H1 (cell line): ENCODE data around the gene NAA10. TPM values are rescaled to one million over a fixed set of nuclear protein-coding genes. Genes with fewer than 3 reads are reported as not detected.

Source experiments
- CTCF ChIA-PET: fragments of 300-600 bp; sonication (Branson Sonifier 250); formaldehyde crosslinking; loops from one replicate; lab custom pipeline; 2021; ENCODE audit not compliant: partially characterized antibody; lab: Charles Lee
- POLR2A ChIA-PET: fragments of 300-600 bp; sonication (Branson Sonifier 250); formaldehyde crosslinking; loops from one replicate; lab custom pipeline; 2021; ENCODE audit warnings: inconsistent platforms; ENCODE audit not compliant: partially characterized antibody; lab: Charles Lee
- DNase-seq, 2 experiments: peaks; one replicate each; pipeline versions ENCODE4 v3.0.0 to v3.0.0-alpha.2; 2010 to 2022; ENCODE audit warnings: low spot score in 2 of 2, low read depth in 1 of 2, mixed read lengths in 1 of 2
- FAIRE-seq: peaks from 2 replicates; lab custom pipeline; 2011; peaks lifted over from hg19 to GRCh38; lab: Jason Lieb, UNC
- H2AFZ ChIP-seq: 2 replicates; pipeline ENCODE4 v1.8.1; 2012; ENCODE audit warnings: low read length, inconsistent platforms
- H2AK5ac ChIP-seq: 2 replicates; pipeline ENCODE4 v1.6.1; 2013; ENCODE audit warnings: low read depth, low read length
- H2BK120ac ChIP-seq: replicated peaks from 2 replicates; pipeline ENCODE3; 2013; ENCODE audit warnings: low read depth, low read length, inconsistent platforms
- H2BK12ac ChIP-seq: 2 replicates; pipeline ENCODE4 v1.6.1; 2013; ENCODE audit warnings: low read depth, low read length
- H2BK15ac ChIP-seq: 2 replicates; pipeline ENCODE4 v1.6.1; 2013; ENCODE audit warnings: low read length
- H2BK20ac ChIP-seq: 2 replicates; pipeline ENCODE4 v1.6.1; 2013; ENCODE audit warnings: low read length
- H2BK5ac ChIP-seq: 2 replicates; pipeline ENCODE4 v1.6.1; 2013; ENCODE audit warnings: low read depth, low read length
- H3K14ac ChIP-seq: 2 replicates; pipeline ENCODE4 v1.6.1; 2013; ENCODE audit warnings: inconsistent platforms; ENCODE audit not compliant: insufficient read length
- H3K18ac ChIP-seq: 2 replicates; pipeline ENCODE4 v1.6.1; 2013; ENCODE audit warnings: low read length; ENCODE audit errors: extremely low read depth
- H3K23ac ChIP-seq: 2 replicates; pipeline ENCODE4 v1.6.1; 2013; ENCODE audit warnings: inconsistent platforms; ENCODE audit not compliant: insufficient read length
- H3K23me2 ChIP-seq: 2 replicates; pipeline ENCODE4 v1.6.1; 2013; ENCODE audit warnings: low read depth, low read length
- H3K27ac ChIP-seq: 2 replicates; pipeline ENCODE4 v1.6.1; 2011; ENCODE audit warnings: low read depth, low read length, inconsistent platforms
- H3K27me3 ChIP-seq, 4 experiments: replicated peaks in 1 of 4; 1 replicate in 1 of 4; 2 replicates in 3 of 4; pipeline versions ENCODE4 v1.6.1 to v1.8.1; 2011 to 2013; ENCODE audit warnings: low read length in 3 of 4, mild to moderate bottlenecking in 3 of 4, inconsistent platforms in 2 of 4, mixed read lengths in 2 of 4, moderate library complexity in 1 of 4; ENCODE audit not compliant: control insufficient read depth in 3 of 4, insufficient read depth in 3 of 4; ENCODE audit errors: extremely low read depth in 1 of 4
- H3K36me3 ChIP-seq, 4 experiments: 2 replicates each; pipeline versions ENCODE4 v1.6.1 to v1.8.1; 2011 to 2013; ENCODE audit warnings: mild to moderate bottlenecking in 4 of 4, low read length in 3 of 4, moderate library complexity in 2 of 4, control low read depth in 1 of 4, inconsistent platforms in 1 of 4; ENCODE audit not compliant: insufficient read depth in 4 of 4, control insufficient read depth in 2 of 4
- H3K4ac ChIP-seq: replicated peaks from 2 replicates; pipeline ENCODE3; 2013; ENCODE audit warnings: low read length, low read depth, mixed read lengths, inconsistent platforms; ENCODE audit not compliant: insufficient read length
- H3K4me1 ChIP-seq, 4 experiments: replicated peaks in 1 of 4; 1 replicate in 1 of 4; 2 replicates in 3 of 4; pipeline versions ENCODE4 v1.6.1 to v1.8.1; 2011 to 2013; ENCODE audit warnings: low read length in 3 of 4, inconsistent platforms in 2 of 4, mixed read lengths in 1 of 4; ENCODE audit not compliant: insufficient read depth in 4 of 4, control insufficient read depth in 3 of 4
- H3K4me2 ChIP-seq, 2 experiments: 2 replicates each; pipeline versions ENCODE4 v1.6.1 to v1.8.1; 2011 to 2013; ENCODE audit warnings: low read depth in 2 of 2, low read length in 2 of 2, control low read depth in 1 of 2, inconsistent platforms in 1 of 2, mild to moderate bottlenecking in 1 of 2; ENCODE audit not compliant: insufficient read depth in 1 of 2
- H3K4me3 ChIP-seq, 4 experiments: fragments of 200-600, 300-600 bp in 1 of 4; sonication (generic), shearing (Covaris generic), sonication (Bioruptor Twin) in 1 of 4; 2 replicates each; pipeline versions ENCODE4 v1.5.1 to v1.8.1; 2011 to 2016; ENCODE audit warnings: low read length in 4 of 4, low read depth in 3 of 4, control low read depth in 2 of 4, inconsistent platforms in 2 of 4, mild to moderate bottlenecking in 2 of 4, mixed read lengths in 1 of 4, moderate library complexity in 1 of 4; ENCODE audit not compliant: insufficient read depth in 2 of 4; ENCODE audit errors: extremely low read depth in 1 of 4
- H3K56ac ChIP-seq: replicated peaks from 2 replicates; pipeline ENCODE3; 2013; ENCODE audit warnings: low read depth, mild to moderate bottlenecking, mixed read lengths, low read length, inconsistent platforms; ENCODE audit not compliant: insufficient read length
- H3K79me1 ChIP-seq: 2 replicates; pipeline ENCODE4 v1.6.1; 2013; ENCODE audit warnings: low read depth, low read length, control low read depth
- H3K79me2 ChIP-seq, 2 experiments: 2 replicates each; pipeline versions ENCODE4 v1.6.1 to v1.8.1; 2012 to 2013; ENCODE audit warnings: low read length in 2 of 2, mild to moderate bottlenecking in 2 of 2, inconsistent platforms in 1 of 2; ENCODE audit not compliant: insufficient read depth in 2 of 2, control insufficient read depth in 1 of 2
- H3K9ac ChIP-seq, 4 experiments: replicated peaks in 1 of 4; 1 replicate in 1 of 4; 2 replicates in 3 of 4; pipeline versions ENCODE4 v1.6.1 to v1.8.1; 2011 to 2013; ENCODE audit warnings: low read depth in 3 of 4, low read length in 3 of 4, control low read depth in 2 of 4, mild to moderate bottlenecking in 2 of 4, moderate library complexity in 2 of 4, inconsistent platforms in 1 of 4; ENCODE audit errors: extremely low read depth in 1 of 4
- H3K9me3 ChIP-seq, 2 experiments: 2 replicates each; pipeline versions ENCODE4 v1.6.1 to v1.8.1; 2012 to 2013; ENCODE audit warnings: mild to moderate bottlenecking in 2 of 2, moderate library complexity in 2 of 2, control low read depth in 1 of 2, inconsistent platforms in 1 of 2, low read depth in 1 of 2, low read length in 1 of 2, mixed read lengths in 1 of 2; ENCODE audit not compliant: insufficient read depth in 2 of 2
- H4K20me1 ChIP-seq, 2 experiments: replicated peaks in 1 of 2; 2 replicates each; pipeline versions ENCODE3 to v1.8.1; 2011 to 2013; ENCODE audit warnings: inconsistent platforms in 2 of 2, low read length in 2 of 2, mild to moderate bottlenecking in 1 of 2; ENCODE audit not compliant: insufficient read depth in 2 of 2, control insufficient read depth in 1 of 2
- H4K5ac ChIP-seq: 2 replicates; pipeline ENCODE4 v1.6.1; 2013; ENCODE audit warnings: low read length, low read depth, mixed read lengths, inconsistent platforms; ENCODE audit not compliant: insufficient read length
- H4K8ac ChIP-seq: 2 replicates; pipeline ENCODE4 v1.8.0; 2013; ENCODE audit warnings: mild to moderate bottlenecking, moderate library complexity, low read length, inconsistent platforms; ENCODE audit not compliant: insufficient read depth; ENCODE audit errors: extremely low read depth
- H4K91ac ChIP-seq: replicated peaks from 2 replicates; pipeline ENCODE3; 2013; ENCODE audit warnings: low read length, mixed read lengths, inconsistent platforms; ENCODE audit not compliant: insufficient read length
- CTCF ChIP-seq, 3 experiments: IDR thresholded peaks; 1 replicate in 2 of 3; 2 replicates in 1 of 3; pipeline versions ENCODE4 v1.5.1 to v1.6.1; 2011; ENCODE audit warnings: low read length in 3 of 3, mild to moderate bottlenecking in 3 of 3, inconsistent platforms in 2 of 3, low read depth in 1 of 3, moderate library complexity in 1 of 3; ENCODE audit not compliant: insufficient read depth in 1 of 3; ENCODE audit errors: control extremely low read depth in 1 of 3
- HDAC6 ChIP-seq: IDR thresholded peaks from one replicate; pipeline ENCODE4 v1.7.1; 2012; ENCODE audit warnings: low read depth, mild to moderate bottlenecking, inconsistent platforms, low read length, moderate library complexity
- WGBS, 2 experiments: shearing (Covaris generic) in 1 of 2; methylation state at CpG; one replicate each; pipeline versions ENCODE4 v1.1.6 to v1.1.7; 2013 to 2015; ENCODE audit warnings: low lambda C conversion rate in 2 of 2, mixed read lengths in 2 of 2, inconsistent platforms in 1 of 2, low coverage in 1 of 2, missing lambda C conversion rate in 1 of 2; ENCODE audit not compliant: insufficient replicate concordance in 2 of 2, insufficient coverage in 1 of 2, insufficient read length in 1 of 2; ENCODE audit errors: extremely low coverage in 1 of 2, missing lambda C conversion rate in 1 of 2; 5-methylcytosine and 5-hydroxymethylcytosine counted together
- polyA plus RNA-seq, 7 experiments: library from polyadenylated mRNA; depleted of rRNA in 3 of 7; stranded (reverse) in 5 of 7; unstranded in 2 of 7; fragments of >200 nt in 5 of 7; fragments of 200-250 nt in 2 of 7; gene quantifications; 1 replicate in 5 of 7; 2 replicates in 1 of 7; 4 replicates in 1 of 7; pipeline versions ENCODE4 v1.2.1 to v1.2.3, GENCODE V29; 2011 to 2013; ENCODE audit warnings: missing spikeins in 2 of 7, mixed read lengths in 2 of 7
- total RNA-seq: library from RNA; stranded (reverse); fragmentation: NEBNext Ultra II Directional; extraction: Animal tissue kit (Norgen Biotek cat#: 25700); gene quantifications from 2 replicates; pipeline ENCODE4 v1.2.1, GENCODE V29; 2021

The NAA10 gene
- total and polyA plus RNA-seq, 2 of the 8 experiments (the other 6 are each of a cell fraction or from before 2014, with no cell fraction given): 80.4 to 98.8 TPM

GRCh38 chrX:153938226-153938786 lies 3.5 kb upstream of the NAA10 start:
- CTCF ChIA-PET: interaction anchor here (0.8 to 19.6 kb wide), 7 partner anchors 9 to 30 kb away, joined by 3 to 272 read pairs (median 4); partner anchors contain the start of genes ARHGAP4 and RENBP
- WGBS, 2 experiments: 94% methylated on average over 10 of the region's 10 CpGs; no CpG with 5 or more reads in 1 of the 2 experiments
- H3K27me3 ChIP-seq: no peaks in the 10 kb centered on the region

More at GRCh38 chrX:153938226-153938786, 3.5 kb upstream of the NAA10 start:
- Histone ChIP-seq H3K56ac (no peak overlapping the region), H3K27ac (no peak overlapping the region), H3K79me2 (peaks cover 0 to 9% of the 10 kb centered on the region in 2 experiments; a peak in 2 of 4 replicates), H4K5ac (no peak overlapping the region), H3K9ac (no peak overlapping the region), H3K23ac (no peak overlapping the region), H2BK120ac (no peak overlapping the region), H2AFZ (no peak overlapping the region), H2BK15ac (no peak overlapping the region), H4K91ac (no peak overlapping the region), H3K4ac (no peak overlapping the region), H3K4me2 (no peak overlapping the region), H2AK5ac (no peak overlapping the region), H2BK20ac (no peak overlapping the region), H3K4me1 (peaks cover 4 to 11% (median 8%) of the 10 kb centered on the region in 4 experiments), H3K14ac (no peak overlapping the region), H3K18ac (no peak overlapping the region), H4K8ac (no peak overlapping the region), H3K4me3 (no peak overlapping the region), H4K20me1 (peaks cover 0 to 3% of the 10 kb centered on the region in 2 experiments), H2BK5ac (no peak overlapping the region), H3K23me2 (0 out of 2 replicates have a peak, but pooled peaks cover 2% of the 10 kb centered on the region), H3K9me3 (no peaks in the 10 kb centered on the region), H2BK12ac (no peak overlapping the region), H3K36me3 (no peaks in the 10 kb centered on the region), H3K79me1 (no peaks in the 10 kb centered on the region)
- no peak for FAIRE-seq
- peak in 1 of 3 experiments; percentile 1; a peak in 1 of 4 replicates for TF ChIP-seq CTCF (IDR thresholded peaks at IDR 0.05; ENCODE audit: control extremely low read depth in 1 of 3, insufficient read depth in 1 of 3, low read depth in 1 of 3, low read length in 3 of 3)
- TF ChIP-seq HDAC6: no peak
- no peak for DNase-seq
- POLR2A ChIA-PET: interaction anchor here (1.4 to 18.9 kb wide), 3 partner anchors 14 to 33 kb away, joined by 3 to 231 read pairs (median 3); partner anchors contain the start of gene ARHGAP4
